Heart right ventricle (tissue), 16 donors: Measurements from ENCODE around the gene FAM221B. TPM values are rescaled to one million over a fixed set of nuclear protein-coding genes. Genes with fewer than 3 reads are reported as not detected.
A peak's percentile ranks its signal among the peaks of the same experiment; 100 is the strongest.

ENCODE experiments used
- ATAC-seq, 8 donors: fragments of 200-7000 bp; cut with Tn5 transposase; one replicate each; pipeline ENCODE4 v1.9.1; 2020; ENCODE audit warnings: mild to moderate bottlenecking in 8 of 8, moderate library complexity in 8 of 8, moderate number of reproducible peaks in 1 of 8
- DNase-seq, 2 donors: peaks; one replicate each; pipeline ENCODE4 v3.0.0-alpha.2; 2020
- H3K27ac ChIP-seq, 10 donors: fragments of 200-600 bp; sonication (generic) in 2 of 10; one replicate each; pipeline versions ENCODE4 v1.5.0 to v1.8.0; 2020 to 2022; ENCODE audit warnings: mild to moderate bottlenecking in 3 of 10
- H3K27me3 ChIP-seq, 7 donors: fragments of 200-600 bp; one replicate each; pipeline ENCODE4 v1.8.0; 2021 to 2022; ENCODE audit warnings: mild to moderate bottlenecking in 2 of 7
- H3K36me3 ChIP-seq, 9 donors: fragments of 200-600 bp; sonication (generic) in 1 of 9; one replicate each; pipeline versions ENCODE4 v1.5.0 to v1.8.0; 2020 to 2022; ENCODE audit warnings: mild to moderate bottlenecking in 2 of 9
- H3K4me1 ChIP-seq, 9 donors: fragments of 200-600 bp; sonication (generic) in 1 of 9; one replicate each; pipeline versions ENCODE4 v1.5.0 to v1.8.0; 2020 to 2022; ENCODE audit warnings: mild to moderate bottlenecking in 4 of 9
- H3K4me3 ChIP-seq, 10 donors: fragments of 200-600 bp; sonication (generic) in 2 of 10; one replicate each; pipeline versions ENCODE4 v1.5.0 to v1.8.0; 2020 to 2022; ENCODE audit warnings: mild to moderate bottlenecking in 7 of 10, moderate library complexity in 2 of 10
- H3K9me3 ChIP-seq, 11 donors: fragments of 200-600 bp in 10 of 11; sonication (generic) in 2 of 11; one replicate each; pipeline versions ENCODE4 v1.5.0 to v1.8.0; 2013 to 2022; ENCODE audit warnings: mild to moderate bottlenecking in 2 of 11, control low read depth in 1 of 11, moderate library complexity in 1 of 11
- CTCF ChIP-seq, 9 donors: fragments of 200-600 bp; sonication (generic) in 2 of 9; IDR thresholded peaks; one replicate each; pipeline versions ENCODE4 v1.5.0 to v1.8.0; 2021 to 2022; ENCODE audit warnings: antibody characterized with exemption in 9 of 9, mild to moderate bottlenecking in 5 of 9, moderate library complexity in 1 of 9
- WGBS, 2 donors: extraction: QIAGEN DNeasy Blood & Tissue Kit; methylation state at CpG; one replicate each; pipeline ENCODE4 v1.1.7; 2013; ENCODE audit warnings: inconsistent platforms in 1 of 2; 5-methylcytosine and 5-hydroxymethylcytosine counted together
- intact Hi-C, 10 donors: fragments of 100-400 bp; cut with DNase I; formaldehyde crosslinking; loops; one replicate each; pipeline versions ENCODE4 v1.11.1 to v1.14.2; 2022
- polyA plus RNA-seq, 2 donors: library from polyadenylated mRNA; stranded (reverse); fragments of 200-250 nt; gene quantifications; one replicate each; pipeline ENCODE4 v1.2.3, GENCODE V29; 2013
- total RNA-seq, 10 donors: library from RNA; stranded (reverse); fragmentation: NEBNext Ultra II Directional in 3 of 10; extraction: Animal tissue kit (Norgen Biotek cat#: 25700) in 3 of 10; gene quantifications; one replicate each; pipeline versions ENCODE4 v1.2.1 to v1.2.4, GENCODE V29; 2021 to 2023
- donor health status: Arrhythmogenic right ventricular cardiomyopathy.
- donor health status: ischemic (EF 13 %, LVEDD 7.1; RV severe dilation, severe dysfunction).
- donor health status: healthy with polysubstance abuse.
- donor health status: DM: no; HTN: yes; CAD: no.
- donor health status: DM: no; HTN: no; CAD: no.
- donor health status: ischemic (EF 25% LVEDD 6.9; RV normal size, moderate dysfunction).
- donor health status: ischemic (EF 25% LVEDD 5.7; RV mildly dilated, moderate dysfunction).
- donor health status: healthy.
- donor health status: DM: yes; HTN: yes; CAD: no.
- donor health status: Ischemic cardiomyopathy.
- donor health status: ischemic (EF 35%, LVEDD 5.7; RV mildly dilated, moderate dysfunction).
- donor health status: nonischemic (EF 11% LVEDD 7.7; RV severe dilation, severe dysfunction).
- donor health status: DM: yes; HTN: yes; CAD: no.
- donor health status: PGD.
- donor health status: ischemic (EF 29% LVEDD 5.4; RV normal size, mild dysfunction).
- donor health status: nonischemic (EF 23%, LVEDD 6.1; RV moderate dilation, normal function).

FAM221B gene
- total and polyA plus RNA-seq, 12 donors, result not detected

GRCh38 chr9:35854091-35854762, 25.7 kb upstream of the FAM221B start:
- Histone ChIP-seq H3K4me3 (no peak overlapping the region), H3K4me1 (peaks cover 0 to 10% (median 0%) of the 10 kb centered on the region in 9 donors), H3K9me3 (no peaks in the 10 kb centered on the region), H3K27me3 (peaks cover 0 to 79% (median 6%) of the 10 kb centered on the region in 7 donors), H3K36me3 (peaks cover 0 to 16% (median 0%) of the 10 kb centered on the region in 9 donors), H3K27ac (no peak overlapping the region)
- DNase-seq (no peak), ATAC-seq (peak in 1 of 8 donors; percentile 29)
- WGBS, 2 donors, result 80 to 89% methylated on average over 7 of the region's 7 CpGs
- intact Hi-C loops, result loop anchor here in 1 of 10 donors (5.0 kb wide), 1 partner anchor 33 kb away; no protein-coding TSS in a partner anchor
- no peak for TF ChIP-seq CTCF (IDR thresholded peaks at IDR 0.05)

GRCh38 chr9:35852876-35853865, 24.6 kb upstream of the FAM221B start:
- intact Hi-C loops, result loop anchor here in 1 of 10 donors (5.0 kb wide), 1 partner anchor 34 kb away; no protein-coding TSS in a partner anchor
- Histone ChIP-seq H3K4me3 (no peak overlapping the region), H3K4me1 (peaks cover 0 to 10% (median 1%) of the 10 kb centered on the region in 9 donors), H3K9me3 (no peaks in the 10 kb centered on the region), H3K27ac (no peak overlapping the region), H3K36me3 (peaks cover 0 to 16% (median 0%) of the 10 kb centered on the region in 9 donors), H3K27me3 (peaks cover 0 to 79% (median 6%) of the 10 kb centered on the region in 7 donors)
- TF ChIP-seq CTCF (IDR thresholded peaks at IDR 0.05), result no peak
- WGBS, 2 donors, result 92 to 94% methylated on average over 25 of the region's 25 CpGs
- DNase-seq (no peak), ATAC-seq (peak in 1 of 8 donors; percentile 21)

GRCh38 chr9:35852267-35852815, 23.8 kb upstream of the FAM221B start:
- ATAC-seq, result no peak
- H3K9me3 ChIP-seq, result no peaks in the 10 kb centered on the region
- TF ChIP-seq CTCF (IDR thresholded peaks at IDR 0.05), result no peak
- H3K4me3 ChIP-seq, result no peak overlapping the region
- 95 to 98% methylated on average over 2 of the region's 2 CpGs for WGBS, 2 donors
- no peak overlapping the region for H3K27ac ChIP-seq
- intact Hi-C loops, result loop anchor here in 1 of 10 donors (5.0 kb wide), 1 partner anchor 35 kb away; no protein-coding TSS in a partner anchor
- H3K36me3 ChIP-seq, result peaks cover 0 to 19% (median 0%) of the 10 kb centered on the region in 9 donors
- H3K4me1 ChIP-seq, result peaks cover 0 to 17% (median 9%) of the 10 kb centered on the region in 9 donors
- H3K27me3 ChIP-seq, result peaks cover 0 to 87% (median 6%) of the 10 kb centered on the region in 7 donors
- DNase-seq, result no peak
